ENCODE results near the gene TEAD1.

DNA sequence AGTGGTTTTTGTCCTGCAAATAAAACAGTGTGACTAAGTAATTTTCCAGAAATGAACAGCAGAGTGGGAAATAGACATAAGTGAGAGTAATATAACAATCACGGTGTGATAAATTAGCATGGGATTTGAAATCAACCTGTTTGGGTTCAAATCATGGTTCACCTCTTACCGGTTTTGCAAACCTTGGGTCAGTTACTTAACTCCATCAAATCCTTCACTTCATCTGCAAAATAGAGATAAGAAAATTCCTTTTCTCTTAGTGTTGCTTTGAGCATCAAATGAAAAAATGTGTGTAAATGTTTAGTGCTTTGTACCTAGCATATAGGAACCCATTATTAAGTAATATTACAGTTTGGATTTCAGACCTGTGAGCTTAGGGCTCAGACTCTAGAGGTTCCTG is 152.2 kb downstream of the TEAD1 start:
- TF ChIP-seq, protein P1, sequence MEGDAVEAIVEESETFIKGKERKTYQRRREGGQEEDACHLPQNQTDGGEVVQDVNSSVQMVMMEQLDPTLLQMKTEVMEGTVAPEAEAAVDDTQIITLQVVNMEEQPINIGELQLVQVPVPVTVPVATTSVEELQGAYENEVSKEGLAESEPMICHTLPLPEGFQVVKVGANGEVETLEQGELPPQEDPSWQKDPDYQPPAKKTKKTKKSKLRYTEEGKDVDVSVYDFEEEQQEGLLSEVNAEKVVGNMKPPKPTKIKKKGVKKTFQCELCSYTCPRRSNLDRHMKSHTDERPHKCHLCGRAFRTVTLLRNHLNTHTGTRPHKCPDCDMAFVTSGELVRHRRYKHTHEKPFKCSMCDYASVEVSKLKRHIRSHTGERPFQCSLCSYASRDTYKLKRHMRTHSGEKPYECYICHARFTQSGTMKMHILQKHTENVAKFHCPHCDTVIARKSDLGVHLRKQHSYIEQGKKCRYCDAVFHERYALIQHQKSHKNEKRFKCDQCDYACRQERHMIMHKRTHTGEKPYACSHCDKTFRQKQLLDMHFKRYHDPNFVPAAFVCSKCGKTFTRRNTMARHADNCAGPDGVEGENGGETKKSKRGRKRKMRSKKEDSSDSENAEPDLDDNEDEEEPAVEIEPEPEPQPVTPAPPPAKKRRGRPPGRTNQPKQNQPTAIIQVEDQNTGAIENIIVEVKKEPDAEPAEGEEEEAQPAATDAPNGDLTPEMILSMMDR (conservative IDR thresholded peaks at IDR 0.05): no peak
- no peak for TF ChIP-seq ZFX (IDR thresholded peaks at IDR 0.05)
